Measurements from ENCODE around the gene LCK.

DNA sequence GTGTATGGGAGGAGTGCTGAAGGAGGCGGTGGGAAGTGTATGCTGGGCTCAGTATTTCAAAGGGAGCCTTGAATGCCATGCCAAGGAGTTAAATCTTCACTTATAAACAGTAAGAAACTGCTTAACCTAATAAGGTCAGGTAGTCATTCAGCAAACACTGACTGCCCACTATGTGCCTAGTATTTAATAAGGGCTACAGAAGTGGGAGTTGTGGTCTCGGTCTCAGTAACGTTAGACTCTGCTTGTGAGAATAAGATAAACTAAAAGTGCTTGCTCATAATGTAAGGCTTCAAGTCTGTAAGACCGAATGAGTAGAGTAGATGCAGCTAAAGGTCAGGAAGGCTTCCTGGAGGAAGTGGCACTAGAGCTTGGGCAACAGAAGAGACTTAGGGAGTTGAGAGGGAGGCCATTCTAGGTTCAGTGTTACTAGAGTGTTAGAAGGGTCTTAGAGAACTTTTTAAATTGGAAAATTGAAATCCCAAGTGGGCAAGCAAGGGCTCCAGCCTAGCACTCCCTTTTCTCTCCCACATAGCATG is 78.9 kb downstream of the LCK start:
- TF ChIP-seq, protein P1, sequence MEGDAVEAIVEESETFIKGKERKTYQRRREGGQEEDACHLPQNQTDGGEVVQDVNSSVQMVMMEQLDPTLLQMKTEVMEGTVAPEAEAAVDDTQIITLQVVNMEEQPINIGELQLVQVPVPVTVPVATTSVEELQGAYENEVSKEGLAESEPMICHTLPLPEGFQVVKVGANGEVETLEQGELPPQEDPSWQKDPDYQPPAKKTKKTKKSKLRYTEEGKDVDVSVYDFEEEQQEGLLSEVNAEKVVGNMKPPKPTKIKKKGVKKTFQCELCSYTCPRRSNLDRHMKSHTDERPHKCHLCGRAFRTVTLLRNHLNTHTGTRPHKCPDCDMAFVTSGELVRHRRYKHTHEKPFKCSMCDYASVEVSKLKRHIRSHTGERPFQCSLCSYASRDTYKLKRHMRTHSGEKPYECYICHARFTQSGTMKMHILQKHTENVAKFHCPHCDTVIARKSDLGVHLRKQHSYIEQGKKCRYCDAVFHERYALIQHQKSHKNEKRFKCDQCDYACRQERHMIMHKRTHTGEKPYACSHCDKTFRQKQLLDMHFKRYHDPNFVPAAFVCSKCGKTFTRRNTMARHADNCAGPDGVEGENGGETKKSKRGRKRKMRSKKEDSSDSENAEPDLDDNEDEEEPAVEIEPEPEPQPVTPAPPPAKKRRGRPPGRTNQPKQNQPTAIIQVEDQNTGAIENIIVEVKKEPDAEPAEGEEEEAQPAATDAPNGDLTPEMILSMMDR (IDR thresholded peaks at IDR 0.05), result no peak
- TF ChIP-seq POLR2A (IDR thresholded peaks at IDR 0.05) (no peak), POLR2AphosphoS5 (IDR thresholded peaks at IDR 0.05) (no peak)
